A549 (cell line): ENCODE results near the gene TUBGCP2.
"Not testable (repeated sequence)": the region's sequence is repeated elsewhere in the genome, so short reads cannot be mapped to it uniquely, and the experiment has no call there.

ENCODE experiments used
- CEBPB ChIP-seq, 2 experiments: fragments of >200 bp in 1 of 2; sonication (Bioruptor Twin) in 1 of 2; formaldehyde crosslinking in 1 of 2; IDR thresholded peaks; 2 replicates each; pipeline ENCODE4 v1.6.1; 2012 to 2016
- CTCF ChIP-seq: fragments of >200 bp; sonication (Bioruptor Twin); formaldehyde crosslinking; IDR thresholded peaks from 3 replicates; pipeline ENCODE4 v1.5.1; 2016
- EP300 ChIP-seq, 2 experiments: fragments of >200 bp; sonication (Bioruptor Twin); formaldehyde crosslinking; IDR thresholded peaks; 2 replicates in 1 of 2; 3 replicates in 1 of 2; pipeline ENCODE4 v1.6.1; 2016 to 2017
- JUNB ChIP-seq: fragments of >200 bp; sonication (Bioruptor Twin); formaldehyde crosslinking; IDR thresholded peaks from 2 replicates; pipeline ENCODE4 v1.6.1; 2016
- POLR2A ChIP-seq: IDR thresholded peaks from 2 replicates; pipeline ENCODE4 v1.6.1; 2012; ENCODE audit warnings: mild to moderate bottlenecking, low read length

- TF ChIP-seq CTCF; JUNB; POLR2A; EP300 (IDR thresholded peaks at IDR 0.05); CEBPB (IDR thresholded peaks at IDR 0.05): not testable (repeated sequence)
Measured at GRCh38 chr10:133322064-133322709, 13.5 kb upstream of the TUBGCP2 start.
